Suprapubic skin (tissue), 4 donors: ENCODE results near the gene LAMTOR4. TPM values are rescaled to one million over a fixed set of nuclear protein-coding genes. Genes with fewer than 3 reads are reported as not detected.
"Not testable (repeated sequence)": the region's sequence is repeated elsewhere in the genome, so short reads cannot be mapped to it uniquely, and the experiment has no call there.

Experiments
- DNase-seq, 2 donors: peaks; one replicate each; pipeline ENCODE4 v3.0.0-alpha.2; 2019; ENCODE audit warnings: low spot score in 2 of 2
- H3K27ac ChIP-seq: fragments of 200-600 bp; sonication (generic); one replicate; pipeline ENCODE4 v1.5.1; 2019
- H3K27me3 ChIP-seq: fragments of 200-600 bp; sonication (generic); one replicate; pipeline ENCODE4 v1.5.1; 2019
- H3K36me3 ChIP-seq: fragments of 200-600 bp; sonication (generic); one replicate; pipeline ENCODE4 v1.5.1; 2019
- H3K4me1 ChIP-seq: fragments of 200-600 bp; sonication (generic); one replicate; pipeline ENCODE4 v1.5.1; 2019
- H3K4me3 ChIP-seq: fragments of 200-600 bp; sonication (generic); one replicate; pipeline ENCODE4 v1.5.1; 2019; ENCODE audit warnings: mild to moderate bottlenecking
- H3K9me3 ChIP-seq: fragments of 200-600 bp; sonication (generic); one replicate; pipeline ENCODE4 v1.5.1; 2019
- EP300 ChIP-seq: sonication (generic); formaldehyde crosslinking; IDR thresholded peaks from one replicate; pipeline ENCODE4 v1.6.1; 2017; ENCODE audit warnings: antibody characterized with exemption
- POLR2A ChIP-seq, 2 donors: fragments of 450-650 bp; IDR thresholded peaks; one replicate each; pipeline ENCODE4 v1.6.1; 2017; ENCODE audit warnings: antibody characterized with exemption in 2 of 2, mild to moderate bottlenecking in 2 of 2, moderate library complexity in 2 of 2
- POLR2AphosphoS5 ChIP-seq, 3 donors: sonication (generic); formaldehyde crosslinking; IDR thresholded peaks; one replicate each; pipeline ENCODE4 v1.6.1; 2017; ENCODE audit warnings: antibody characterized with exemption in 3 of 3
- WGBS: methylation state at CpG from one replicate; pipeline ENCODE4 v1.1.5; 2018; 5-methylcytosine and 5-hydroxymethylcytosine counted together
- total RNA-seq, 4 donors: library from RNA; depleted of rRNA; stranded (reverse); fragments of >200 nt; gene quantifications; one replicate each; pipeline ENCODE4 v1.1.0, GENCODE V29; 2016
- TF ChIP-seq, protein P1 (sequence below), 2 donors: fragments of 200-600 bp in 1 of 2; fragments of 450-650 bp in 1 of 2; sonication (generic) in 1 of 2; IDR thresholded peaks; one replicate each; pipeline ENCODE4 v1.5.1; 2016 to 2019; ENCODE audit warnings: antibody characterized with exemption in 2 of 2, mild to moderate bottlenecking in 1 of 2, moderate library complexity in 1 of 2

Gene LAMTOR4
- total RNA-seq, 4 donors from 2014 or later = 346 to 682 (median 537) TPM

DNA sequence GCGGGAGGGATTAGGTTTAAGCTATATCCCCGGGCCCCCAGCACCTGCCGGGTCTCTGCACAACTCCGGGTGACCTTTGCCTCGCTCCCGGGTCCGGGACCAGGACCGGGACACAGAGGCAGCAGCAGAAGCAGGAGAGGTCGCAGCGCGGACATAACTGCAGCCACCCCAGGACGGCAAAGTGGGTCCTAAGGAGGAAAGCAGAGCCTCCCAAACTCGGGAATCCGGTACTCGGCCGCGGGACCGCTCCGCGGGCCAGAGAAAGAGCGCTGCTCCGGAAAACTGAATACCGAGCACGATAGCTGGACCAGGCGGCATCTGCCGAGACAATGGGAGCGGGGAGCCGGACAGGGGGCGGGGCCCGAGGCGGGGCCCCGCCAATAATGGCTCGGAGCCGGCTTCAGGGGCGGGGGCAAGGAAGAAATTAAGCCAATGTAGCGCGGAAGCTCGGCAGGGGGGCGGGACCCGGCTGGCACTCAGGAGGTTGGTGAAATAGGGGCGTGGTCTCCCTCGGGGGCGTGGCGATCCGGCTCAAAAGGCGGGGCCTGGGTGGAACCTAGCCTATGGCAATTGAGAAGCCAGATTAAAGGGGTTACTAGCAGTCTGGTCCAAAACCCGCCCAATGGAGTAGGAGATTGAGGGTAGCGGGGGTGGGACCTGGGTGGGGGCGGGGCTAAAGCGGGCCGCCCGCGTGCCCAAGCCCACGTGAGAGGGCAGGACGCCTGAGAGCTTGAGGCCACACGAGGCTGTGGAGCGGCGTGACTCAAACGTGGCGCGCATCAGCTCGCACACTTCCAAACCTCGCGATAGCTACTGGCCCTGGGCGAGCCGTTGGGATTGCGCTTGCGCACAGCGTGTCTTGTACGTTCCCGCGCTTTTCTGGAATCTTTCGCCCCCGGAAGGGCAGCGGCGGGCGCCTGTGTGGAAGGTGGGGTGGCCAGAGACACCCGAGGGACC is 28.6 kb downstream of the LAMTOR4 start, which contains the start of the genes GPC2 and STAG3:
GPC2 (minus strand) TSS at position 337 of the 957 bp plus-strand sequence; CDS start at position 155, 182 bp downstream.
STAG3 (plus strand) TSS at position 874 of the 957 bp plus-strand sequence. CDS start 2,639 bp downstream, outside the sequence.
- Histone ChIP-seq H3K27ac (no peak within 1 kb of the TSS), H3K4me1 (peaks cover 18% of the 10 kb centered on the region), H3K9me3 (no peaks in the 10 kb centered on the region), H3K36me3 (no peaks in the 10 kb centered on the region), H3K27me3 (no peaks in the 10 kb centered on the region), H3K4me3 (peak within 1 kb of the TSS; percentile 60)
- WGBS = 1% methylated on average over 22 of the region's 78 CpGs
- TF ChIP-seq EP300 (no peak), POLR2A (IDR thresholded peaks at IDR 0.05) (no peak), POLR2AphosphoS5 (IDR thresholded peaks at IDR 0.05) (peak in 2 of 3 donors; percentile 41 to 42)
- TF ChIP-seq, protein P1, sequence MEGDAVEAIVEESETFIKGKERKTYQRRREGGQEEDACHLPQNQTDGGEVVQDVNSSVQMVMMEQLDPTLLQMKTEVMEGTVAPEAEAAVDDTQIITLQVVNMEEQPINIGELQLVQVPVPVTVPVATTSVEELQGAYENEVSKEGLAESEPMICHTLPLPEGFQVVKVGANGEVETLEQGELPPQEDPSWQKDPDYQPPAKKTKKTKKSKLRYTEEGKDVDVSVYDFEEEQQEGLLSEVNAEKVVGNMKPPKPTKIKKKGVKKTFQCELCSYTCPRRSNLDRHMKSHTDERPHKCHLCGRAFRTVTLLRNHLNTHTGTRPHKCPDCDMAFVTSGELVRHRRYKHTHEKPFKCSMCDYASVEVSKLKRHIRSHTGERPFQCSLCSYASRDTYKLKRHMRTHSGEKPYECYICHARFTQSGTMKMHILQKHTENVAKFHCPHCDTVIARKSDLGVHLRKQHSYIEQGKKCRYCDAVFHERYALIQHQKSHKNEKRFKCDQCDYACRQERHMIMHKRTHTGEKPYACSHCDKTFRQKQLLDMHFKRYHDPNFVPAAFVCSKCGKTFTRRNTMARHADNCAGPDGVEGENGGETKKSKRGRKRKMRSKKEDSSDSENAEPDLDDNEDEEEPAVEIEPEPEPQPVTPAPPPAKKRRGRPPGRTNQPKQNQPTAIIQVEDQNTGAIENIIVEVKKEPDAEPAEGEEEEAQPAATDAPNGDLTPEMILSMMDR (IDR thresholded peaks at IDR 0.05) = no peak
- peak; percentile 97 for DNase-seq

DNA sequence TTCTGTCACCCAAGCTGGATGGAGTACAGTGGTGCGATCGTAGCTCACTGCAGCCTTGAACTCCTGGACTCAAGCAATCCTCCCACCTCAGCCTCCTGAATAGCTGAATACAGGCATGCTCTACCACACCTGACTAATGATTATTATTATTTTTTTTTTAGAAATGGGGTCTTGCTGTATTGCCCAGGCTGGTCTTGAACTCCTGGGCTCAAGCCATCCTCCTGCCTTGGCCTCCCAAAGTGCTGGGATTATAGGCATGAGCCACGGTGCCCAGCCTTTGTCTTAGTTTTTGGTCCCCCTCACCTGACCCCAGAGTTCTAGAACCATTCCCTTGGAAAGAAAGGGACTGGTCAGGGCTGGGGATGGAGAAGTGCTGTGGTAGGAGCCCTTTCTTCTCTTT is 31.4 kb downstream of the LAMTOR4 start:
- H3K36me3 ChIP-seq, DNase-seq, H3K27ac ChIP-seq, H3K9me3 ChIP-seq, H3K4me3 ChIP-seq, H3K27me3 ChIP-seq: not testable (repeated sequence)
- peaks cover 18% of the 10 kb centered on the region for H3K4me1 ChIP-seq
- WGBS = 91% methylated on average over 3 of the region's 3 CpGs

DNA sequence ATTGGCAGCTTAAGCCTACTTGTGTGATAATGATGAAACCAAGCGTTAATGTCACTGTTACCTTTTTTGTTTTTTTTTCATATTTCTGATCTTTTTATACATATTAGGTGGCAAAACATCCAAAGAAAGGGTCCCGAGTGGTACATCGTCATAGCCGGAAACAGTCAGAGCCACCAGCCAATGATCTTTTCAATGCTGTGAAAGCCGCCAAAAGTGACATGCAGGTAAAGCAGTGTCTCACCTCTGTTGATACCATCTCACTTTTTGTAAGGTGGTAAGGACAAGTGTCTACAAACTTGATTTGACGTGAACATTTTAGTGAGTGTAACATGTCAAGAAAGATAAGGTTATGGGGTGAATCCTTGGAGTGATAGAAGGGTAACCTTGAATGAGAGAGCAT is 33.9 kb downstream of the LAMTOR4 start:
- not testable (repeated sequence) for H3K36me3 ChIP-seq, H3K4me3 ChIP-seq, H3K27ac ChIP-seq, DNase-seq, H3K9me3 ChIP-seq, H3K4me1 ChIP-seq, H3K27me3 ChIP-seq
- WGBS = 80% methylated on average over 6 of the region's 6 CpGs

DNA sequence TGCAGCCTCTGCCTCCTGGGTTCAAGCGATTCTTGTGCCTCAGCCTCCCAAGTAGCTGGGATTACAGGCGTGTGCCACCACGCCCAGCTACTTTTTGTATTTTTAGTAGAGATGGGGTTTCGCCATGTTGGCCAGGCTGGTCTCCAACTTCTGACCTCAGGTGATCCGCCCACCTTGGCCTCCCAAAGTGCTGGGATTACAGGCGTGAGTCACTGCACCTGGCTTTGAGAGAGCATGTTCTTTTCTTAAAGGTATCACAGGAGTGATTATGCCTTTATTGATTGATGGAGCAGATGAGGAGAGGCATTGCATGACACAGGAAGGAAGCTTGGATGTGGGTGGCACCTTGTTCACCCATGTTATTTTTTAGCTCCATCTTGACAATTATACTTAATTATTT is 34.4 kb downstream of the LAMTOR4 start:
- H3K4me1 ChIP-seq, H3K4me3 ChIP-seq, DNase-seq, H3K9me3 ChIP-seq, H3K36me3 ChIP-seq, H3K27me3 ChIP-seq, H3K27ac ChIP-seq: not testable (repeated sequence)
- WGBS = 72% methylated on average over 6 of the region's 6 CpGs

DNA sequence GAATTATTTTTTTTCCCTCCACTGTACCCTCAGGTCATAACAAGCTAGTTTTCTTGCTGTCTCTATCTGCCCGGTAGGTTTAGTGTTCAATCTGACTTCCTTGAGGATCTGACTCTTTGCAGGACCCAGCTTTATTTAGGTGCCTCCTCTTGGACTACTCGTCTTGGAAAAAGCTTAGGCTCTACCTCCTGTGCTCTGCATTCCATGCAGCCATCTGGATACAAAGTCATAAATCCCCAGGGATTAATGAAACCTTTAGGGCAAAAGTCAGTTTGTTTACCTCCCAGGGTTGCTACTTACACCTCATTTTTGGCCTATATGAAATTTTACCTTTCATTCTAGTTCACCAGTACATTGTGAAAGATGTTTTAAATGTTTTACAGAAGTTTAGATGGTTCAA is 37.0 kb downstream of the LAMTOR4 start:
- H3K4me3 ChIP-seq = no peak overlapping the region
- no peak overlapping the region for H3K27ac ChIP-seq
- H3K27me3 ChIP-seq = no peaks in the 10 kb centered on the region
- no peaks in the 10 kb centered on the region for H3K9me3 ChIP-seq
- peaks cover 2% of the 10 kb centered on the region for H3K4me1 ChIP-seq
- no peak for DNase-seq
- WGBS = 69% methylated on average over 2 of the region's 2 CpGs
- H3K36me3 ChIP-seq = no peaks in the 10 kb centered on the region
- TF ChIP-seq POLR2A (IDR thresholded peaks at IDR 0.05) (no peak), EP300 (no peak), POLR2AphosphoS5 (IDR thresholded peaks at IDR 0.05) (no peak)
- TF ChIP-seq, protein P1 (IDR thresholded peaks at IDR 0.05) = no peak

DNA sequence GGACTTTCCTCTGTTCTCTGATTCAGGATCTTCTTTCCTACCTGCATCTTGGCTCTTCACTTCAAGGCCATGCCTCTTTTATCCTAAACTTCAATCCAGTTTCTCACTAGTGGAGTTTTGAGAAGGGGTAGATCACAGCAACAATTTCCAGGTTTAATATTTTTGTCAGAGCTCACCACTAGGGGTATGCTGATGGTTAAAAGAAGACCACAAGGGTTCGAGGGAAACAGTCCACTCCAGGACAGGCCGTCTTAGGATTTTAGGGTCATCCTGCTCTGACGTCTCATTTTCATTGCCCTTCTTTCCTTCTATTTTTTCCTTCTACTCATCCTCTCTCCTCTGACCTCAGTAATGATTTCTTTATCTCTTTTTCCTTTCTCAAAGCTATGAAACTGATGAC is 40.3 kb downstream of the LAMTOR4 start:
- no peaks in the 10 kb centered on the region for H3K9me3 ChIP-seq
- no peak overlapping the region for H3K4me3 ChIP-seq
- DNase-seq = no peak
- H3K4me1 ChIP-seq = peaks cover 2% of the 10 kb centered on the region
- H3K27me3 ChIP-seq = no peaks in the 10 kb centered on the region
- H3K36me3 ChIP-seq = no peaks in the 10 kb centered on the region
- H3K27ac ChIP-seq = no peak overlapping the region
- WGBS = 73% methylated on average over 3 of the region's 3 CpGs
- TF ChIP-seq, protein P1 (IDR thresholded peaks at IDR 0.05) = no peak
- TF ChIP-seq EP300 = no peak
- no peak for TF ChIP-seq POLR2A (IDR thresholded peaks at IDR 0.05)
- TF ChIP-seq POLR2AphosphoS5 (IDR thresholded peaks at IDR 0.05) = no peak
